Hematopoietic multipotent progenitor cell treated with erythropoietin and hydrocortisone succinate and interleukin-3 and kit ligand, for 8 days (in vitro differentiated cells): ENCODE measurements around the gene BTBD9.
A peak's percentile ranks its signal among the peaks of the same experiment; 100 is the strongest.
"Not testable (repeated sequence)": the region's sequence is repeated elsewhere in the genome, so short reads cannot be mapped to it uniquely, and the experiment has no call there.

Source experiments
- DNase-seq: peaks from one replicate; pipeline ENCODE4 v3.0.0-alpha.2; 2015

The BTBD9 gene

DNA sequence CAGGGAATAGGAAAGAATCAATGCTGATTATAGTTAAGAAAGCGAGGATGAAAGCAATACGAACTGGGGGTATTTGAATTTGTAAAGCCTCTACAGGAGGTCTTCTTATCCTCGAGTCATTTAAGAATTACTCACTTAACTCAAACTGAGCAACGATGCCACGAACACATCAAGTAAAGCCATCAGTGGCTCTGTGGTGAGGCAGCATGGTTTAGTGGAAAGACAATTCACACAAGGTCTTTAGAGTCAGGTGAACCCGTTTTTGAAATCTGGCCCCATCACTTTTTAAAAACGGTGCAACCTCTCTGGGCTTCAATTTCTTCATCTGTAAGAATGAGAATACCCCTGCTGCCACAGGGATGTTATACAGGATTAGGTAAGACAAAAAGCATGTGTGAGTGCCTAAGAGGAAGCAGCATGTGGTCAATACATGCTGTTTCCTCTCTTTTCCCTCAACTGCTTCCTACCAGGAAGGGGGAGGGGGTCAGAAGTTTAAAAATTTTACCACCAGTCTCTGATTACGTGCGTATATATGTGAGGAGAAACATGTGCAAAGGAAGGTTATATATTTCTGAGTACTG lies 162.0 kb downstream of the BTBD9 start:
- DNase-seq, result no peak

DNA sequence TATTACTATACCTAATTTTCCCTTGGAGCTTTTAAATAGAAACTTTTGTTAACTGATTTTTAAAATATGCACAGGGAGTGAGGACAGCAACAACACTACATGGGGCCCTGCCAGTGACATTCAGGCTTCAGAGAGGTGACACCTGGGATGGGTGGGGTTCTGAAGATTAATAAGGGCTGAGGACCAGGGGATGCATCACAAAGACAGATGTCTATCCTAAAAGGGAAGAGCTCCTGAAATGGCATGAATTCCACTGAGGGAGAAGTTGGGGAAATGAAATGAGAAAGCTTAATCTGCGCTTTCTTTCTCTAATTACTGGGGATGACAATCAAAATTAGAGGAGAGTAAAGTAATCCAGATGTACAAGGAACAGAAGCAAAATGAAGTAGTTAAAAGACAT lies 162.8 kb downstream of the BTBD9 start:
- DNase-seq, result no peak

DNA sequence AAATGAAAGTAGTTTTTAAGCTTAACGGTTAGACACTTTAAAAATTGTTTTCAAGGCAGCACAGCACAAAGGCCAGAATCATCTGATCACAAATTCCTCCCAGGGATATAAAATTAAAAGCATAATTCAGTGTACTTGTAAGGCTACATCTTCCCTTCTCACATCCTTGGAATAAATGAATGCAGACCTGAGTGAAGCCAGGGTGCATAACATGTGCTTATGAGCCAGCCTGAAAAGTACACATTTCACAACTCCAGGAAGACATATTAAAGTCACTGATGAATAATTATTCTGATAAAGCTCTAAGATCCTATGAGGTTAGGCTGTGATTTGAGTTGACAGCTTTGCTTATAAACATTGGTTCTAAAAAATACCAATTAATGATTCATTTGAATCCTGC lies 163.6 kb downstream of the BTBD9 start:
- no peak for DNase-seq

DNA sequence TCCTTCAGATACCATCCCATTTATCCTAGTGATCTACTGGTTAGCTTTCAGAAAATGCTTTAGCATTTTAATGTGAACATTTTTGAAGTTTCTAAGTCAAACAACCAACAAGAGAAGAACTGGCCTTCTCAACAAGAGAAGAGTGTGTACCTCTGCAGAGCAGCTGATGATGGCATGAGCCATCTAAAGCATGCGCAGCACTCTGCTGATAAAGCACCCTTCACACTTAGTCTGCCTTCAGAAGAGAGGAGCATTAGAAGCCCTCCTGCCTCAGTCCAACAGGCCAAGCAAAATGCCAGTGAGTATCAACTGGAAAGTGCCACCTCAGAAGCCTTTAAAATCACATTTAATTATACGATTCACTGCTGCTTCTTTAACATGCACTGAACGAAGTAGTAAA lies 169.2 kb downstream of the BTBD9 start:
- no peak for DNase-seq

DNA sequence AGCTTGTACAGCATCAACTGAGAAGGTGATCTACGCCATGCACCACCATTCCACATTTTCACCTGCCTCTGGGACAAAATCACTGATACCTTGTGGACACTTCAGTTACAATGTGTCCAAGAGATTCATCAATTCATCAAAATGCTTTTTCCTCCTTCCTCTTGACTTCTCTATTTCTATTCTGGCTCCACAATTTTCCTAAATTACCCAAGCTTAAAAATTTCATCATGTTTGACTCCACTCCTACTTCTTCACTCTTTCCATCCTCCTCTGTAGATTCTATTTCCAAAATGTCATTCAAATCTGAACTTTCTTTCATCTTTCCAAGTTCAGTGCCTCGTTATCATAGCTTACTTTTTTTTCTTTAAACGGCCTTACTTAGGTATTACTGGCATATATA lies 172.2 kb downstream of the BTBD9 start:
- DNase-seq, result no peak

DNA sequence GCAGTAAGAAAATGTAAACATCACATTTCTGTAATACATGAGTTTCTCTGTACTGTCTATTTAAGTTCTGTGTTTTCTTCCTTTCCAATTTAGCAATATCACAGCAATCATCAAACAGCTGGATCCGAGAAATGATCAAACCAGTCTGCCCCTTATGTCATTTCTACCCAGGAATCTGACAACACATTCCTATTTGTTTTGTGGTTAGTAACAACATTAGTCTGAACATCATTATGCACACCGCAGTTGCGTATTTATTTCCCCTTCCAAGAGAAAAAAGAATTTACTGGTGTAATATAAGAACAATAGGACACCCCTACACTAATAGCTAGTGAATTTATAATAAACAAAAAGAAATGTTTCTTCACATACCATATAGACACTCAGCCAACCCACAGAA lies 179.5 kb downstream of the BTBD9 start:
- DNase-seq, result no peak

DNA sequence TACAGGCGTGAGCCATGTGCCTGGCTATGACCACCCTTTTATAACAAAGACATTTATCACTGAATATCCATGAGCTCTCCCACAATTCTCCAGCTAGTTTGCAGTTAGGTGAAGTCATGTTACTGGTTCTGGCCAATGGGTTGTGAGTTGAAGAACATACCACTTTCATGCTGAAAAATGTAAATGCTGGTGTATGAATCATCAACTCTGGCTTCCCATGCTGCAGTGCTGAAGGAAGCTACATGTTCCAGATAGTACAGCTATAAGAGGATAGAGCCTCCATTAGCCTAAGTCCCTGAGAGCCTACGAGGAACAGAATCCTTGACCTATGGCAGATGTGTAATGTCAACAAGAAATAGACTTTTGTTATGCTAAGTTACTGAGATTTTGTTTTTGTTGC lies 180.4 kb downstream of the BTBD9 start:
- no peak for DNase-seq

DNA sequence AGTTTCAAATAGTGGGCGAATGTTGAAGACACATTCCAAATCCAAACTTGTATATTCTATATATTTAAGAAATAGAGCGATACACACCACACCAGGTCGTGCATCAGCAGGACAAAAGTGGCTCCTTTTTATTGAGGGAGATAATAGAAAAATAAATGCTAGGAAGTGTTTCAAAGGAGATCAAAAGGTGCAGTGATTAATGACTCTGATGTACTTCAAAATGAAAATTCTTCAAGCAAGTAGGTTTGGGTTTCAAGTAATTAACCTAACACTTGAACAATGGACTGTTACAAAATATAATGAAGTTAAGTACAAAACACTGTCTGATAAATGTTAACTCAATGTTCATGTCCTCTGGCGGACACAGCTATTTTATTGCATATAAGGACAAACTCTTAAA lies 185.9 kb downstream of the BTBD9 start:
- DNase-seq, result no peak

DNA sequence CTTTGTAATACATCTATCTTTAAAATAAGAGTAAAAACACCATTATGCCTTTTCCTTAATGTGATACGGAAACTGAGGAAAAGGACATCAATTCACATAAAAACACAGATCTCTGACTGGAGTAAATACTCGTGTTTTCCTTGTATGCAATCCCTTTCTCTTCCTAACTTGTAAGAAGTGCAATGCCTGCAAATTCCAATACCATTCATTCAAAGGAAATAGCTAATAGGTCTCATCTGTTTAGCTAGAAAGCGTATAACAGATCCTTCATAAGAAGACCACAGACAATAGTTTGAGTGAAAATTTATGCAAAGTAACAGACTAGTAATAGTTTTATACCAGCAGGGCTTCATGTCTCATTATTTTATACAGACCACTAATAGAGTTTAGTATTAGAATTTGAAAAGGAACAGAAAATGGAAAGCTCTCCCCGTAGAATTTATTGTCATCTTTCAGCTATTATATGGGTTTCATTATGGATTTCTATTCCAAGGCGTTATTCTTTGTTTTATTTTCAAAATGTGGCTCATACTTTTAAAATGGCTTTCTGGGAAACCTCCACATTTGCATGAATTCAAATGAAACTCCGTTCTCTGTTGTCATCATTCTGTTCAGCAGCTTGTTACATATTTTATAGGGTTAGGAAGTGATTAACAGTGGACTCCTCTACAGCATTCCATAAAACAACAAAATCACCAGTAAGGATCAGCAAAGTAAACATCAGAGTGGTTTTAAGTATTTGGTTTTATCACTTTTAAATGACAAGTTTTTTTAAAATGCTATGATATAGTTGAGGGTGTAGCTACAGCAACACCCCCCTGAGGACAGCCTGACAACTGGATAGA lies 186.7 kb downstream of the BTBD9 start:
- DNase-seq, result no peak

DNA sequence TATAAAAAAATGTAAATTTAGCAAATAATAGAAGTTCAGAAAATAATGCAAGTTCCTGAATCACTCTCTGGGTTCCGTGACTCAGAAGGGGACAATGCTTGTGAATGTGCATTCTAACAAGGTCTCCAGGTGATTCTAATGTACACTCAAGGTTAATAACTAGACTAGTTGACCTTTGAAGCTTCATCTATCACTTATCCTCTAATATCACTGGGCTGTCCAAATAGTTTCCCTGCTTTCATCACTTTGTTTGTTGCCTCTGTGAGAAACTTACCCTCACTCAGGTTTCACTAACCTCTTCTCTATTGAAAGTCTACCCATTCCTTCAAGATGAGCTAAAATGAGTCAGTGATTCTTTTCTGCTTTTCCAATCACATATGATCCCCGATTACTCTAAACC lies 189.0 kb downstream of the BTBD9 start:
- no peak for DNase-seq

DNA sequence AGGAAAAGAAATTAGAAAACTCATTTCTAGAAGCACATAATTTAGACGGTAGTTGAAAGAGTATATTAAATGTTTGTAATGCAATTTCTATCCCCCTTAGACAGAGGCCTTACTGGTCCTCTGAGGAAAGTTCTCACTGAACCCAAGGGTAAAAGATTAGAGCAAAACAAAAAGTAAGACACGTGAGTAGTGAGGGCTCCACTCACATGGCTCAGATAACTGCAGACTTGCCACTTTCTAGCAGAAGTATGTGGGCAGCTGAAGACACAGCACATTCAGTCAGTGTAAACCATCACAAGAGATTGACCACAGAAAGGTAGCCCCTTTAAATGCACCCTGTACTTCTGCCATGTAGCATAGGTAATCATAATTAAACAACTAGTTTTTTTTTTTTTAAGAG lies 193.8 kb downstream of the BTBD9 start:
- DNase-seq, result no peak

DNA sequence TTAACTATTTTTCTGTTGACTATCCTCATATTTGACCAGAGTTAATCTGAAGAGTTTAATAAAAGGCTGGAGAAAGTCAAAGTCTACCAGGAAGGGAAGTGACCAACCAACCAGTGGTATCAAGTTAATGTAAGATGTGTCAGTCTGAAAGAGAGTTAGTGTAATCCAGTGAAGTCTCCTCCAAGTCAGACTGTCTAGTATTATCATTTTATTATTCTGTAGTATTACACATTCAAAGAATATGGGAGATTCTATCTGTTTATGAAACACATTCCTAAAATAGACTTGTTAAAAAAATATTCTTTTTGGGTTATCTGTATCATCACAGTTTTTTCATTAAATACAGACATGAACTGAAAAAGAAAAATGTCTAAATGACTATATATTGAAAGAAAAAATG lies 194.4 kb downstream of the BTBD9 start:
- no peak for DNase-seq

DNA sequence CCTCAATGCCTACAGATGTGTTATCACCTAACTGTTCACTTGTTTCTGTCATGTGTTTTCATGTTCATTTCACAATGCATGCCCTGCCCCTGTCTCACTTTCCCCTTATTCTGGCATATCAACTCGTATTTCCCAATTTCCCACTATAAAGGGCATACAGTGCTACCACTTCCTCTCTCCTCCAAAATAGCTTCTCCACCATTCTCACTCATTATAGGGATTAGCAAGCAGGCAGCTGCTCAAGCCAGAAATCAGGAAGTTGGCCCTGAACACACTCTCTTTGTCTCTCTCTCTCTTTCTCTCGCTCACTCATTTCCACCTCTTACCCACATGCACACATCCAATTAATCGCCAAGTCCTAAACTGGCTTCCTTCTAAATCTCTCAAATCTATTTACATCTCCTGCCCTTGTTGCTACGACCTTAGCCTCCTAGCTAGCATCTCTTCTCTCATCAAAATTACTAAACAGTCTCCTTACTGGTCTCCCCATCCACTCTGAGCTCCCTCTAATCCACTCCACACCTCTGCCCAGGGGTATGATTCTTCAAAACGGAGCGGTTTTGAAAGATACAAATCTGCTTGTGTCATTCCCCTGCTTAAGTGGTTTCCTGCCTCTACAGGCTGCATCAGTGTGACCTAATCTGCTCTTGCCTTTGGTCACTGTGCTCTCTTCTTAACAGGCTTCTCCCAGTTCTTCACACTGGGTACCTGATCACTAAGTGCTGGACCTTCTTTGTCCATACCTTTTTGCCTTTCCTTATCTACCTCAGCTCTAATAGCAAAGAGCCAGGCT lies 196.2 kb downstream of the BTBD9 start:
- DNase-seq, result peak; percentile 41

DNA sequence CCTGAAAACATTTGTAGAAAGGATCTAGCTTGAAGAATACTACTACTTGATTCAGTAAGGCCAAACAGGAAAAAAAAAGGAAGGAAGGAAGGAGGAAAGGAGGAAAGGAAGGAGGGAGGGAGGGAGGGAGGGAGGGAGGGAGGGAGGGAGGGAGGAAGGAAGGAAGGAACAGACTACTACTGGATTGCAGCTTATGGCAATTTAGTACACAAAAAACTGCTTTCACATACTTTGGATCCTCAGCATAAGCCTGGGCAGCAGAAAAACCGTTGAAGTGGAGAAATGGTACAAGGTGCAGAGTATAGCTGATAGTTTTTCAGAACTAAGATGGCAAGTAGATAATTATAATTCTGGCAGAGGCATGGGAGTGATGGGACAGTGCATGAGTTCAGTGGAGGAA lies 201.6 kb downstream of the BTBD9 start:
- no peak for DNase-seq

DNA sequence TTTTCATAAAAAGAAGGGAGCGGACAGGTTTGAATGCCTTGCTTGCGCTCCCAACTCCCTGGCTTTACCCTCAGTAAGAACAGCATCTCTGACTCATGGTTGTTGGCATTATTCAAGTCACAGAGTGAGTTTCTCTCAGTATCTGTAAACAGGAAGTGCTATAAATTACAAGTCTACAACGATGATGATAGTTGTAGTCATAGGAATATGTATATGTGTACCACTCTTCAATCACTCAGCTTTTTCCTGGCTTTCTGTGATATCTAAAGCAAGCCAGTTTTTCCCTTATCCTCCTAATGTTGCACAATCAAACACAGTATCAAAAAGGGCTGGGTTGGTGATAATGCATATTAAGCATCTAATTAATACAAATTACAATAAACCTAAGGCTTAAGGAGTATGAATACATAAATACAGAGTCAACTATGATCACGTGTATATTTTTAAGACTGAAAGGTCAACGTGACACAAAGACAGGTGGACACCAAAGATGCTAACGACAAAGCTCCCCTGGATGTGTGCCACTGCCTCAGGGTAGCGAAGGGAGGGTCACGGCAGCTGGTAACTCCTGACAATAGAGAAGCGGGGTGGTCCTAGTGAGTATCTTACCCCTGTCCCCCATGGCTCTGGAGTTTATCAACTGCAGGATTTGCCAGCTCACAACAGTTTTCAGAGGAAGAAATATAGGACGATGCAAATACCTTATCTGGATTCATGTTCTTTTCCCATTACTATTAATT lies 202.8 kb downstream of the BTBD9 start:
- DNase-seq, result no peak

DNA sequence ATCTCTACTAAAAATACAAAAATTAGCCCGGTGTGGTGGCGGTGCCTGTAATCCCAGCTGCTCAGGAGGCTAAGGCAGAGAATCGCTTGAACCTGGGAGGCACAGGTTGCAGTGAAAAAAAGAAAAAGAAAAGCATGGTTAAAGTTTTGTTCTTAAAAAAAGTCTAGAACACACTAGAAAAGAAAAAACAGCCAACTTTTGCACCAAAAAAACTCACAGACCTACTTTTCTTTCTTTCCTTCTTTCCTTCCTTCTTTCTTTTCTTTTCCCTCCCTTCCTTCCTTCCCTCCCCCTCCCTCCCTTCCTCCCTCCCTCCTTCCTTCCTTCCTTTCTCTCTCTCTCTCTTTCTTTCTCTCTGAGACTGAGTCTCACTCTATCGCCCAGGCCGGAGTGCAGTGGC lies 204.4 kb downstream of the BTBD9 start:
- no peak for DNase-seq

DNA sequence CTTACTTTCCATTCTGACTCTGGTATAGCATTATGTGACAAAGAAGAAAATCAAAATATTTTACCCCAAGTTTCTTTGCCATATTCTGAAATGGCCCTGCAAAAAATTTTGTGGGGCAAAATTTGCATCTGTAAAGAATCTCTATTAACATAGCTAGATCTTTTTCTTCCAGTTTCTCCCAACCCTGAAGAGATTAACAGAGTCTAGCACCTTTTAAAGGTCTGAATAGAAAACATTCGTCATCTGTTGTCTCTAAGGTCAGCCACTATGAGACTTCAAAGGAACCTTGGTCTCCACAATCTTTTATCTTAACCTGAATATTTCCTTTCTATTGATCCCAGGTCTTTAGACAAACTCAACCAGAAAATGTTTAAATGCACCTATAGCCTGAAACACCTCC lies 205.7 kb downstream of the BTBD9 start:
- no peak for DNase-seq

DNA sequence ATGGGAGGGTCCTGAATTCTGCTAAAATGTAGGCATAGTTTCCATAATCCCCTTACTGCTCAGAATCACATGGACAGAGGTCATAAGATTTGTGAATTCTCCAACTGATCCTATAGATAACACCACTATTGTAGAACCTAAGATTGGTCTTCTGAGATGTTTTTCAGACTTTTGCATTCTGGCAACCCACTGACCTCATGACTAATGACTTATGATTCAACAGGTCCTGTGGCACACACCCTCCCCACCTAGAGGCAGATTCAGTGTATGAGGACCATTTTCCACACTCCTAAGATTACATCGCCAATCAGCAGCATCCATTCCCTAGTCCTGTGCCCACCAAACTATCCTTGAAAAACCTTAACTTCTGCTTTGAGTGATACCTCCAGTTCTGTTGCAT lies 207.2 kb downstream of the BTBD9 start:
- DNase-seq, result no peak

DNA sequence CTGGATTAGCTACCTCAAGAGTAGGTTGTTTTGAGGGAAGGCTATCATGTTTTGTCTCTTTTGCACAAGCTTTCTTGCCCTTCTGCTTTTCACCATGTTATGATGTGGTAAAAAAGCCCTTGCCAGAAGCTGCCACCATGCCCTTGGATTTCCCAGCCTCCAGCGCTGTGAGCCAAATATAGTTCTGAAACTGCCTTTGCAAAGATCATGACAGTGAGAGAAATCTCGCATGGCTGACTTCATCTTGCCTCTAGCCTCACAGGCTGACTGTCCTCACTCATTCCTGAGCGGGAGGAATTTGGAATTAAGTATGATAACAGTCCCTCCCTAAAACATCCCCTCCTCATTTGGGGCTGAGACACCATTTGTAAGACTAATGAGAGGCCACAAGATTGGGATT lies 207.7 kb downstream of the BTBD9 start:
- DNase-seq, result no peak

DNA sequence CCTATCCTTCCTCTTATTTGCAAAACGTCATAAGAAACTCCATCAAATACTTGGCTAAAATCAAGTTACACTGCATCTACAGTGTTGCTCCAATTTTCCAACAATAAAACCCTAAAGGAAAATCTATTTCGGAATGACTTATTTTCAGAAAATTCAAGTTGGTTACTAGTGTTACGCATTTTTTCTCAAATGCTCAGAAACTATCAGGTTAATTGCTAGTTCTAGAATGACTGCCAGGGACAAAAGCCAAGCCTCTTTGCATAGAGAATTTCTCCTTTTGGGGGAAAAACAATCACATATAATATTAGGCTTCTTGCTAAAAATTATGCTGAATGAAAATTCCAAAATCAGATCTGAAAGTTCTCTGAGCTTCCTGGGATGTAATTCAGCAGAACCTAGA lies 210.2 kb downstream of the BTBD9 start:
- DNase-seq, result no peak

DNA sequence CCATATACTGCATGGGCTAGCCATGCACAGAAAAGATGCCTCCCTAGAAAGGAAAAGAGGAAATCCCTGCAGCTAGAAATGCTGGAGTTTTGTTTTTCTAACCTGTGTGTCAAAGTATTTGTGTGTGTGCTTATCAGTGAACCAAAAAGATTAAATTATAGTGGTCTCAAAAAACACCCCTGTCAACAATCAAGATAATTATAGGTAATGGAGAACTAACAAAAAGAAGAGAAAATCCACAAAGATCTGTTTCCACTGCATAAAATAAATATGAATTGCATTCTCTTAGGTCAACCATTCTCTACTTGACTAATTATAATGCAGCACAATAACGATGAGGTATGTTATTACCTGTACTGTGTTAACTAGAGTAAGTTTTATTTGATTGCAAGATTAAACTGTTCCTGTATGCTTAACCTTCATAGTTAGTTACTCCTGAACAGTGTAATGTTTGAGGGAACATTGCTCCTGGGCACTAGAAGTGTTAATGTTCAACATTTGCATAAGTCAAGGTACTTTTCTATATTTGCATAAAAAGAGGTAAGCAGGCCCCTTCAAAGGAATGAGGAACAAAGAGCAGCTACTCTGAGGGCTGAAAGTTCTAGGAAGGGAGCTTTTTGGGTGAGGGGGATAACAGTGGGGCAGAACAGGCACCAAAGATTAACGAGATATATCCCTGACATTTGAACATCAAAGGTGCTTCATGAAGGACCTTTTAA lies 212.1 kb downstream of the BTBD9 start:
- no peak for DNase-seq

DNA sequence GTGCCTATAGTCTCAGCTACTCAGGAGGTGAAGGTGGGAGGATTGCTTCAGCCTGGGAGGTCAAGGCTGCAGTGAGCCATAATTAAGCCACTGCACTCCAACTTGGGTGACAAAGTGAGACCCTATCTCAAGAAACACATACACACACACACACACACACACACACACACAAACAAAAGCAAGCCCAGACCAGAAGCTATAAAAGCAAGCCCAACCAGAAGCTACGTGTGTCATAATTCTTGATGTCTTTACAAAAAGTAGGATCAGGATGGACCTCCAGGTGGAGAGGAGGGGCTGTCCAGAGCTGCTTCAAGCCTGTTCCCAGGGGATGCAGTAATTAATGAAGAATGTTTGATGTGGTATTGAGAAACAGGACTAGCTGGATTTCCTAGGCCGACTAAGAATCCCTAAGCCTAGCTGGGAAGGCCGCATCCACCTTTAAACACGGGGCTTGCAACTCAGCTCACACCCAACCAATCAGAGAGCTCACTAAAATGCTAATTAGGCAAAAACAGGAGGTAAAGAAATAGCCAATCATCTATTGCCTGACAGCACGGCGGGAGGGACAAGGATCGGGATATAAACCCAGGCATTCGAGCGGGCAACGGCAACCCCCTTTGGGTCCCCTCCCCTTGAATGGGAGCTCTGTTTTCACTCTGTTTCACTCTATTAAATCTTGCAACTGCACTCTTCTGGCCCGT lies 213.8 kb downstream of the BTBD9 start:
- not testable (repeated sequence) for DNase-seq
